Stomach (tissue), 9 donors: ENCODE data around the gene SPATA9. TPM values are rescaled to one million over a fixed set of nuclear protein-coding genes. Genes with fewer than 3 reads are reported as not detected.

Experiments used
- DNase-seq, 2 donors: peaks; one replicate each; pipeline versions ENCODE4 v3.0.0 to v3.0.0-alpha.2; 2013 to 2019
- H3K27ac ChIP-seq, 5 donors: fragments of 200-600 bp in 4 of 5; sonication (generic) in 4 of 5; one replicate each; pipeline ENCODE4 v1.5.1; 2013 to 2019; ENCODE audit warnings: mild to moderate bottlenecking in 1 of 5, moderate library complexity in 1 of 5
- H3K27me3 ChIP-seq, 3 donors: fragments of 200-600 bp; sonication (generic); one replicate each; pipeline ENCODE4 v1.5.1; 2017 to 2019; ENCODE audit warnings: mixed run types in 1 of 3
- H3K36me3 ChIP-seq, 4 donors: fragments of 200-600 bp; sonication (generic); 1 replicate in 3 of 4; 2 replicates in 1 of 4; pipeline ENCODE4 v1.5.1; 2016 to 2019
- H3K4me1 ChIP-seq, 4 donors: fragments of 200-600 bp; sonication (generic); one replicate each; pipeline ENCODE4 v1.5.1; 2016 to 2019
- H3K4me3 ChIP-seq, 4 donors: fragments of 200-600 bp; sonication (generic) in 3 of 4; one replicate each; pipeline ENCODE4 v1.5.1; 2016 to 2019; ENCODE audit warnings: mild to moderate bottlenecking in 1 of 4
- H3K9me3 ChIP-seq, 4 donors: fragments of 200-600 bp; sonication (generic); one replicate each; pipeline ENCODE4 v1.5.1; 2016 to 2019
- EP300 ChIP-seq: sonication (generic); formaldehyde crosslinking; IDR thresholded peaks from one replicate; pipeline ENCODE4 v1.6.1; 2017; ENCODE audit warnings: antibody characterized with exemption
- POLR2A ChIP-seq, 4 donors: fragments of 450-650 bp; IDR thresholded peaks; one replicate each; pipeline ENCODE4 v1.6.1; 2016; ENCODE audit warnings: antibody characterized with exemption in 4 of 4, control low read depth in 2 of 4, mild to moderate bottlenecking in 1 of 4, moderate library complexity in 1 of 4
- POLR2AphosphoS5 ChIP-seq, 3 donors: sonication (generic); formaldehyde crosslinking; IDR thresholded peaks; one replicate each; pipeline ENCODE4 v1.6.1; 2016; ENCODE audit warnings: antibody characterized with exemption in 3 of 3
- WGBS, 5 donors: extraction: QIAGEN DNeasy Blood & Tissue Kit in 3 of 5; methylation state at CpG; one replicate each; pipeline versions ENCODE4 v1.1.5 to v1.1.7; 2013 to 2018; 5-methylcytosine and 5-hydroxymethylcytosine counted together
- intact Hi-C: fragments of 100-400 bp; cut with DNase I; formaldehyde crosslinking; loops from one replicate; pipeline ENCODE4 v1.15.1; 2023; ENCODE audit warnings: low total_unique reads
- polyA plus RNA-seq, 3 donors: library from polyadenylated mRNA; stranded (reverse); fragments of 200-250 nt; gene quantifications; one replicate each; pipeline ENCODE4 v1.2.3, GENCODE V29; 2013
- total RNA-seq, 5 donors: library from RNA; depleted of rRNA; stranded (reverse); fragments of >200 nt; gene quantifications; one replicate each; pipeline versions ENCODE4 v1.1.0 to v1.2.3, GENCODE V29; 2014 to 2016
- TF ChIP-seq, protein P1 (sequence below), 7 experiments: fragments of 450-650 bp in 4 of 7; fragments of 200-600 bp in 3 of 7; sonication (generic) in 3 of 7; IDR thresholded peaks; one replicate each; pipeline ENCODE4 v1.5.1; 2016 to 2019; ENCODE audit warnings: antibody characterized with exemption in 7 of 7, control low read depth in 2 of 7, mild to moderate bottlenecking in 1 of 7
- donor health status: healthy with polysubstance abuse.
- donor health status: Bipolar disorder and iron deficiency.
- donor health status: healthy.

SPATA9 gene
- total and polyA plus RNA-seq, 8 donors = 0.35 to 0.55 TPM; not detected in 6

DNA sequence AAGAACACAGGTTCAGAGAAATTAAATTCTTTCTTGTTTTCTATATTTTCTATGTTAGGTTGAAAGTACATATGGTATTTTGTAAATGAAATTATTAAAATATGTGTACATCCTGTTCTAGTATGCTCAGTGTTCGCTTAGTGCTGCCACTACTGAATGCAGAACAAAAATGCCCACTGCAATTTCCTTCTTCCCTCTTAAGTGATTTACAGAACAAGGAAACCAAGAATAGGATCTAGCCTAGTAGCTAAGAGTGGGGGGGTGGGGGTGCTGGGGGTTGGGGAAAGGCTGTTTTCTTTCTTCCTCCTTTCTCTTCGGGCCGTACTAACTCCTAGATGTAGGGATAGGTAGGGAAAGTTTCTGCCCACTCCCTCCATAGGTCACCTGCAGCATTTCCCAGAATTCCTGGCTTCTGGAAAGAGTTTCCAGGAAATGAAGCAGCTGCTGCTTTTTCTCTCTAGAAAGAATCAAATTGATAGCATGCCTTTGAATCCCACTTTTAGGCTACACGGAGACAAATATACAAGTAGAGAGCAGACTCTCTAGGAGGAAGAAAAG is 15.7 kb downstream of the SPATA9 start:
- TF ChIP-seq EP300 (no peak), POLR2A (IDR thresholded peaks at IDR 0.05) (no peak), POLR2AphosphoS5 (IDR thresholded peaks at IDR 0.05) (no peak)
- TF ChIP-seq, protein P1, sequence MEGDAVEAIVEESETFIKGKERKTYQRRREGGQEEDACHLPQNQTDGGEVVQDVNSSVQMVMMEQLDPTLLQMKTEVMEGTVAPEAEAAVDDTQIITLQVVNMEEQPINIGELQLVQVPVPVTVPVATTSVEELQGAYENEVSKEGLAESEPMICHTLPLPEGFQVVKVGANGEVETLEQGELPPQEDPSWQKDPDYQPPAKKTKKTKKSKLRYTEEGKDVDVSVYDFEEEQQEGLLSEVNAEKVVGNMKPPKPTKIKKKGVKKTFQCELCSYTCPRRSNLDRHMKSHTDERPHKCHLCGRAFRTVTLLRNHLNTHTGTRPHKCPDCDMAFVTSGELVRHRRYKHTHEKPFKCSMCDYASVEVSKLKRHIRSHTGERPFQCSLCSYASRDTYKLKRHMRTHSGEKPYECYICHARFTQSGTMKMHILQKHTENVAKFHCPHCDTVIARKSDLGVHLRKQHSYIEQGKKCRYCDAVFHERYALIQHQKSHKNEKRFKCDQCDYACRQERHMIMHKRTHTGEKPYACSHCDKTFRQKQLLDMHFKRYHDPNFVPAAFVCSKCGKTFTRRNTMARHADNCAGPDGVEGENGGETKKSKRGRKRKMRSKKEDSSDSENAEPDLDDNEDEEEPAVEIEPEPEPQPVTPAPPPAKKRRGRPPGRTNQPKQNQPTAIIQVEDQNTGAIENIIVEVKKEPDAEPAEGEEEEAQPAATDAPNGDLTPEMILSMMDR (IDR thresholded peaks at IDR 0.05) = no peak
- intact Hi-C loops = no loop called here
- no peak for DNase-seq
- Histone ChIP-seq H3K4me3 (no peak overlapping the region), H3K27me3 (no peaks in the 10 kb centered on the region), H3K27ac (peak overlapping the region in 1 of 5 donors; percentile 49), H3K36me3 (no peaks in the 10 kb centered on the region), H3K9me3 (no peaks in the 10 kb centered on the region), H3K4me1 (peaks cover 0 to 31% (median 15%) of the 10 kb centered on the region in 4 donors)
- WGBS, 5 donors = 62 to 87% (median 71%) methylated on average over 4 of the region's 4 CpGs

DNA sequence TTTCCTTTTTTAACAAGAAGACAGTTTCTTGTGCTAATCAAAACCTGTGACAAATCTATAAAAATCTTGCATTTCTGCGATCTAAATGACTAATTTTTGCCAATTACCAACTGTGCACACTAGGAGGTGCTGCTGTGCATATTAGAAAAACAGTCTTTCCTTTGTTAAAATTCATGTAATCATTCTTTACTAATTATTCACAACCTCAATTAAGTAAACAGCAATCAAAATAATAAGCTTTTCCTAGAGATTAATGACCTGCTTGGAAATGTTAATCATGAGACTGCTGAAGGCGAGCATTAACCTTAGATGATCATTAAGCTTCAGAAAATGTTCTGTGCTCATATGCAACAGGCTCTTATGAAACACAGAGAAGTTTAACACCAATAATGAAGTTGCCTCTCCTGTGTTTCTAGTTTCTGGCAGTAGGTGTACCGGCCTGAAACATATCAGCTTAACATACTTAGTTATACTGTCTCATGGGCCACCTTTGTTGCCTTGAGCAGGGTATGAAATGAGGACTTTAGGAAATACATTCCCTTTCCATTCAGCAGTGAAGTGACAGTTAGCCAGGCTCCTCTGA is 18.5 kb downstream of the SPATA9 start:
- no peaks in the 10 kb centered on the region for H3K9me3 ChIP-seq
- TF ChIP-seq, protein P1 (IDR thresholded peaks at IDR 0.05) = peak in 5 of 7 experiments; percentile 65 to 81 (median 74)
- no peak for TF ChIP-seq POLR2AphosphoS5 (IDR thresholded peaks at IDR 0.05)
- DNase-seq = peak in 1 of 2 donors; percentile 72
- no peaks in the 10 kb centered on the region for H3K27me3 ChIP-seq
- H3K36me3 ChIP-seq = no peaks in the 10 kb centered on the region
- 4 to 10% (median 7%) methylated on average over 3 of the region's 3 CpGs for WGBS, 5 donors
- peaks cover 0 to 13% (median 9%) of the 10 kb centered on the region in 4 donors for H3K4me1 ChIP-seq
- intact Hi-C loops = no loop called here
- H3K27ac ChIP-seq = peak overlapping the region in 3 of 5 donors; percentile 11 to 64 (median 51)
- no peak overlapping the region for H3K4me3 ChIP-seq

DNA sequence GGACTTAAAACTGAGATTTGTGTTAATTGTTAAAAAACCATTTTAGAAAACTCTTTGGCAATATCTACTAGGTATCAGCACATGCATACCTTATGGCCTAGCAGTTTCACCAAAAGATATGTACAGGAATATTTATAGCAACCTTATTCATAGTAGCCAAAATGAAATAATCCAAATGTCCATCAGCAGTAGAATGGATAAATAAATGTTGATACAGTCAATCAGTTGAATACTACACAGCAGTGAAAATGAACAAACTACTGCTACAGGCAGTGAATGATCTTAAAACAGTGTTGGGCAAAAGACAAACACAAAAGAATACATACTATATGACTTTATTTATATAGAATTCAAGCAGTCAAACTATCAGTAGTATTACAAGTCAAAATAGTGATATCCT is 19.8 kb downstream of the SPATA9 start:
- no peak overlapping the region for H3K27ac ChIP-seq
- H3K4me3 ChIP-seq = no peak overlapping the region
- intact Hi-C loops = no loop called here
- no peaks in the 10 kb centered on the region for H3K36me3 ChIP-seq
- TF ChIP-seq POLR2AphosphoS5 (IDR thresholded peaks at IDR 0.05) (no peak), POLR2A (IDR thresholded peaks at IDR 0.05) (no peak)
- no peak for DNase-seq
- no peaks in the 10 kb centered on the region for H3K27me3 ChIP-seq
- no peaks in the 10 kb centered on the region for H3K9me3 ChIP-seq
- peaks cover 0 to 13% (median 6%) of the 10 kb centered on the region in 4 donors for H3K4me1 ChIP-seq

DNA sequence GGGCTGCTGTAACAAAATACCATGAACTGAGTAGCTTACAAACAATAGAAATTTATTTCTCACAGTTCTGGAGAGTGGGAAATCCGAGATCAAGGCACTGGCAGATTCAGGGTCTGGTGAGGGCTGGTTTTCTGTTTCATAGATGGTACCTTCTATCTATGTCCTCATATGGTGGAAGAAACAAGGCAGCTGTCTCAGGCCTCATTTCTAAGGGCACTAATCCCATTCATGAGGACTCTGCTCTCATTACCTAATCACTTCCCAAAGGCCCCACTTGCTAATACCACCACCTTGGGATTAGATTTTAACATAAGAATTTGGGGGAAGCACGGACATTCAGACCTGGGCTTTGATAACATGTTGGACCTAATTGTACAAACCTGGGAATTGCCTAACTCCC is 22.7 kb downstream of the SPATA9 start:
- H3K27me3 ChIP-seq = no peaks in the 10 kb centered on the region
- 84 to 94% (median 88%) methylated on average over 2 of the region's 2 CpGs for WGBS, 5 donors
- intact Hi-C loops = no loop called here
- H3K27ac ChIP-seq = no peak overlapping the region
- no peaks in the 10 kb centered on the region for H3K9me3 ChIP-seq
- no peak overlapping the region for H3K4me3 ChIP-seq
- DNase-seq = no peak
- H3K36me3 ChIP-seq = peaks cover 0 to 8% (median 0%) of the 10 kb centered on the region in 4 donors
- TF ChIP-seq POLR2A (IDR thresholded peaks at IDR 0.05) = no peak
- TF ChIP-seq, protein P1 (IDR thresholded peaks at IDR 0.05) = no peak
- TF ChIP-seq EP300 = no peak
- no peak for TF ChIP-seq POLR2AphosphoS5 (IDR thresholded peaks at IDR 0.05)
- H3K4me1 ChIP-seq = peaks cover 0 to 9% (median 6%) of the 10 kb centered on the region in 4 donors

DNA sequence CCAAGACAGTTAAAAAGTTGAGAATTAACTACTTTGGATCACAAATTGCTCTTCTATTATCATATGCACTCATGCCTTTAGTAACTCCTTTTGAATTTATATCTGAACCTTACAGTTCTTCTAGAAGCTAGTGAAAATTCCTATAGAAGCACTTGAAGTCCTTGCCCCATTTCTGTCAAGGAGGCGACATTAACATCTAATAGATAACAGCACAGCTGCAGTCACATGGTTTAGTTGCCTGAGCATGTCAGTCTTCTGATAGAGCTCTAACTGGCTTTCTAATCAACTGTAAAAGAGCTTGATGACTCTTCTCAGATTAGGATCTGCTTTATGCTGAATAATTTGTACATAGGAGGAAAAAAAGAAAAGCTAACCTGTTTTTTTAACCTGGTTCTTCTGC is 27.2 kb downstream of the SPATA9 start:
- H3K27me3 ChIP-seq = no peaks in the 10 kb centered on the region
- no peak overlapping the region for H3K4me3 ChIP-seq
- WGBS, 5 donors = 35 to 70% (median 55%) methylated on average over 1 of the region's 1 CpG
- no peaks in the 10 kb centered on the region for H3K9me3 ChIP-seq
- H3K4me1 ChIP-seq = no peaks in the 10 kb centered on the region
- peaks cover 0 to 21% (median 5%) of the 10 kb centered on the region in 4 donors for H3K36me3 ChIP-seq
- intact Hi-C loops = no loop called here
- DNase-seq = no peak
- no peak for TF ChIP-seq POLR2A (IDR thresholded peaks at IDR 0.05)
- TF ChIP-seq EP300 = no peak
- TF ChIP-seq, protein P1 (IDR thresholded peaks at IDR 0.05) = no peak
- TF ChIP-seq POLR2AphosphoS5 (IDR thresholded peaks at IDR 0.05) = no peak
- H3K27ac ChIP-seq = no peak overlapping the region
